Adipocyte (in vitro differentiated cells): ENCODE data around the gene MLLT10.

ENCODE experiments used
- DNase-seq: peaks from one replicate; pipeline ENCODE4 v3.0.0-alpha.2; 2015; ENCODE audit warnings: low read depth
- H3K27me3 ChIP-seq: replicated peaks from 2 replicates; pipeline ENCODE4 v1.7.0; 2013; ENCODE audit warnings: mild to moderate bottlenecking, low read length, moderate library complexity; ENCODE audit not compliant: control insufficient read depth, insufficient read depth
- H3K36me3 ChIP-seq: 2 replicates; pipeline ENCODE4 v1.7.0; 2013; ENCODE audit warnings: low read length, mild to moderate bottlenecking, moderate library complexity; ENCODE audit not compliant: control insufficient read depth, insufficient read depth, severe bottlenecking
- H3K4me1 ChIP-seq: 2 replicates; pipeline ENCODE4 v1.7.0; 2013; ENCODE audit warnings: mild to moderate bottlenecking, low read length, moderate library complexity; ENCODE audit not compliant: control insufficient read depth, insufficient read depth
- H3K4me3 ChIP-seq: 2 replicates; pipeline ENCODE4 v1.7.0; 2013; ENCODE audit warnings: mild to moderate bottlenecking, low read length, moderate library complexity
- H3K9ac ChIP-seq: 2 replicates; pipeline ENCODE4 v1.7.0; 2013; ENCODE audit warnings: mild to moderate bottlenecking, low read length, moderate library complexity
- H3K9me3 ChIP-seq: 2 replicates; pipeline ENCODE4 v1.7.0; 2013; ENCODE audit warnings: mild to moderate bottlenecking, low read length, moderate library complexity; ENCODE audit not compliant: control insufficient read depth

MLLT10 gene

DNA sequence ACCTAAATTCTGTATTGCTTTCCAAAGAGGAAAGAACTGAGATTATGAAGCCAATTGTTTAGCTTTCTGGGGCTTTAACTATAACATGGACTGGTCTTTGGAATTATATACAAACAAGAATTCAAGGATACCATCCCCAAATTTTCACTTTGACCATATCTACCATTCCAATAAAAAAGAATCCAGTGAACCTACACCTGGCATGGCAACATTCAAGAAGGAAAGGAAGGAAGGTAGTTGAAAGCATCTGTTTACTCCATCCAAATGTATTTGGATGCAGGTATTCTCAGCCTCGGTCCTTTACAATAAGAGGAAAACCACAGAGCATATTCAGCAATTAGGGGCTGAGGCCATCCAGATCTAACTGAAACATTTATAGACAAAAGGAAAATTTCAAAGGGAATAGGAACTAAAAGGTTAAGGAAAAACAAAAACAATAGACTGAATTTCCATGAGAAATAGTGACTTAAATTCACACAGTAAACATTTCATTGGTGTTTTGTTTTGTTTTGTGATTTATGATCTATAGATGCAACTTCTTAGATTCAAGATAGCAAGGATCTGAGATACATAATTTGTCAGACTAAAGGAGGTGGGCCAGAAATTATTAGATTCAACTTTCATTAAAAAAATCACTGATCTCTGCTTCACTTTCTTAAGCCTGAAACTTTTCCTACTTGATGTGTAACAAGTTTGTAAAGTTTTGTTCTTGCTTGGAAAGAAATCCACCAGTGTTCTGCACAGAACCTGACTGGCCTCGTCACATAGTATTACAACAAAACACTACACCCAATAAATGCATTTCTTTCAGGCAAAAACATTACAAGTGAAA lies 21.2 kb upstream of the MLLT10 start:
- Histone ChIP-seq H3K9me3 (no peaks in the 10 kb centered on the region), H3K27me3 (no peaks in the 10 kb centered on the region), H3K4me1 (peaks cover 8% of the 10 kb centered on the region), H3K36me3 (no peaks in the 10 kb centered on the region), H3K9ac (no peak overlapping the region), H3K4me3 (no peak overlapping the region)
- DNase-seq, result no peak

DNA sequence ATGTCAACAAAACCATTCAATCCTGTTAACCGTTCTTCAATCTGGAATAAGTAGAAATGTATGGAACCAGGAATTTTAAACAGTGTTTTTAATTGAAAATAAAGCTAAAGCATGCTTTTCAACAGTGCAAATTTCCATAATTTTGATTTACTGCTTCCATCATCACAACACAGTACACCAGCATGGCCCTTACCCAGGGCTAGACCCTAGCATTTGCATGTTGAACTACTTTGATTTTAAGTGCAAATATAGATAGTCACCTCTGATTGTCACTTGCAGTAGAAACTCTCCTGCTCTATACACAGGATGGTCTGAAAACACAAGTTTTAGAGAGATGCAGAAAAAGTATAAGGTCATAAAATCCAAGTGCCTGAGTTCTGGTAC lies 20.6 kb upstream of the MLLT10 start:
- Histone ChIP-seq H3K9me3 (no peaks in the 10 kb centered on the region), H3K4me1 (peaks cover 12% of the 10 kb centered on the region), H3K9ac (no peak overlapping the region), H3K4me3 (no peak overlapping the region), H3K27me3 (no peaks in the 10 kb centered on the region), H3K36me3 (no peaks in the 10 kb centered on the region)
- no peak for DNase-seq

DNA sequence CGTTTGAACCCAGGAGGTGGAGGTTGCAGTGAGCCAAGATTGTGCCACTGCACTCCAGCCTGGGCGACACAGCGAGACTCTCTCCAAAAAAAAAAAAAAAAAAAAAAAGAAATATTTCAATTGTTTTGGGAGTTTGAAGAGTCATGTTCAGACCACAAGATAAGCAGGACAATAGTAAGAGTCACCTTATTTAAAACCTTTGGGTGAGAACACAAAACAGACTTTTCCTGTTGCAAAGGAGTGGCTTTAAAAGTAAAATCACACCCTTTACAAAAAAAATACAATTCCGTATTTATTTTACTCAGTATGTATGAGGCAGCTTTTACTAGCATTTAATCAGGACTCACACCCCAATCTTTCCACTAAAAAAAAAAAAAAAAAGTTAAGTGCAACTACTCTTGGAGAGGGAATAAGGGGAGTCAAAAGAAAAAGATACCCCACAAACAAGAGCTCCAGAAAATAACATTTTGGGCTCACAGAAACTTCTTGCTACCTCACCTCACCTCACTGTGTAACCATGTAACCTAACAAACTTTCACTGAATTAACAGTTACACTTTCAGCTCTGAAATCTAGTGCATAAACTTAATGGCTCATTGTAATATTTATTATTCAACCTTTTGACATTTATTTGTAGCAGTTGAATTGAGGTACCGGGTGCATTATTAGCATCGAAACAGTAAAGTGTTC lies 19.8 kb upstream of the MLLT10 start:
- no peaks in the 10 kb centered on the region for H3K9me3 ChIP-seq
- H3K27me3 ChIP-seq, result no peaks in the 10 kb centered on the region
- no peak overlapping the region for H3K9ac ChIP-seq
- H3K4me3 ChIP-seq, result no peak overlapping the region
- H3K36me3 ChIP-seq, result no peaks in the 10 kb centered on the region
- DNase-seq, result no peak
- peaks cover 18% of the 10 kb centered on the region for H3K4me1 ChIP-seq

DNA sequence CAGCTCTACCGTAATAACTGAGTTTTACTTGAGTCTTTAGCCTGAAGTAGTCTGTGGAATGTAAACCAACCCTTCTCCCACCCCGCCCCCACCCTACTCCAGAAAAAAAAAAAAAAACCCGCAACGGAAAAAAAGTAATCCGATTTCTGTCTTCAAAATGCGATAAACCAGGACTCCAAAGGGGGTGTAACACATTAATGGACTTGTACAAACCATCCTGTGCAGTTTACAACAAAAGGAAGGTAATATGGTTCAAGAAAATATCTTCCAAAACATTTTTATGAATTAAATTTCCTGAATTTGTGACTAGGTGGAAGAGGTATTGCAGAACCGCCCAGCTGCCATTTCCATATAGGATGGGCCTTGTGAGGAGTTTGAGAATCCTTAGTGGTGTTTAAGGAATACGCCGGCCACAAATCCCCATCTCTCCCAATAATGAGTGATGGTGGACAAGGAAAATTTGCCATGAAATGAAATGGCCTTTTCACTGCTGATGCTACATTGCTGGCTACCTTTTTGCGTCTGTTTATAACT lies 19.1 kb upstream of the MLLT10 start:
- no peak overlapping the region for H3K4me3 ChIP-seq
- peaks cover 25% of the 10 kb centered on the region for H3K4me1 ChIP-seq
- no peaks in the 10 kb centered on the region for H3K36me3 ChIP-seq

DNA sequence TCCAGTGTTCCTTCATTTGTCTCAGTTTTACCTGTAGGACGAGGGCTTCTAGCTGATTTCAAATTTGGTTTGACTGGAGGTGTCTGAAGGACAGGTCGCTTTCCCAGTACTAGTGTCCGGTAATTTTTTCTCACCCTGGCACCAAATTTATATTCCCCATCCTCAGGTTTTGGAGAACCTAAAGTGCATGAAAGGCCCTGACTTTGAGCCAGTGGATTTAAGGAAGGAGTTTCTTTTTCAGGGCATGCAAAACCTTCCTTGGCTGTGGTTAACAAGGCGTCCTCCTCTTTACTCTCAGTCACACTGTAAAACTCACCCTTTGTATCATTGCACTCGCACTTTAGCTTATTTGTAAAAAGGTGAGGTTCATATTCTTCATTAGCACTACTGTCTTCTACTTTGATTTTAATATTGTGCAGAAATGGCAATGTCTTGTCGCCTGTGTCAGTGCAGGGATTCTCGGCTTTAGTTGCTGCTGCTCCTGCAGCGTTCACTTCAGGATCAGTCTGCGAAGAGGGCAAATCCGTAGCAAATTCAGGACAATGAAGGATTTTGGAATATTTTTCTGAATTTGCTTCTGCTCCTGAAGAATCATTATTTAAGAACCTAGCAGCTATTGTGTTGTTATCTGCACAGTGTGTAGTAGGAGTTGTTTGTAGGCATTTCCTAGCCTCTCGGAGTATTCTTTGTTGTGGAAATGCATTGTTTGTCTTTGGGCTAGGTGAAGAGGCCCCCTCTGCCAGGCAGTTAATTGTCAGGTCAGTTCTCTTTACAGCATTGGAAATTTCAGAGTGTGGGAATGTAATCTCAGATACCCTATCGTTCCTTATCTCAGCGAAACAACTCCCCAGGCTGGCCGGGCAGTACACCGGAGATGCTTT lies 18.4 kb upstream of the MLLT10 start:
- Histone ChIP-seq H3K27me3 (no peaks in the 10 kb centered on the region), H3K4me3 (peak overlapping the region; percentile 82), H3K4me1 (peaks cover 25% of the 10 kb centered on the region), H3K9ac (peak overlapping the region; percentile 66), H3K36me3 (no peaks in the 10 kb centered on the region), H3K9me3 (no peaks in the 10 kb centered on the region)
- DNase-seq, result no peak

More for the DNA sequence above, 19.1 kb upstream of the MLLT10 start:
- no peaks in the 10 kb centered on the region for H3K9me3 ChIP-seq
- H3K27me3 ChIP-seq, result no peaks in the 10 kb centered on the region
- no peak overlapping the region for H3K9ac ChIP-seq
- DNase-seq, result no peak

DNA sequence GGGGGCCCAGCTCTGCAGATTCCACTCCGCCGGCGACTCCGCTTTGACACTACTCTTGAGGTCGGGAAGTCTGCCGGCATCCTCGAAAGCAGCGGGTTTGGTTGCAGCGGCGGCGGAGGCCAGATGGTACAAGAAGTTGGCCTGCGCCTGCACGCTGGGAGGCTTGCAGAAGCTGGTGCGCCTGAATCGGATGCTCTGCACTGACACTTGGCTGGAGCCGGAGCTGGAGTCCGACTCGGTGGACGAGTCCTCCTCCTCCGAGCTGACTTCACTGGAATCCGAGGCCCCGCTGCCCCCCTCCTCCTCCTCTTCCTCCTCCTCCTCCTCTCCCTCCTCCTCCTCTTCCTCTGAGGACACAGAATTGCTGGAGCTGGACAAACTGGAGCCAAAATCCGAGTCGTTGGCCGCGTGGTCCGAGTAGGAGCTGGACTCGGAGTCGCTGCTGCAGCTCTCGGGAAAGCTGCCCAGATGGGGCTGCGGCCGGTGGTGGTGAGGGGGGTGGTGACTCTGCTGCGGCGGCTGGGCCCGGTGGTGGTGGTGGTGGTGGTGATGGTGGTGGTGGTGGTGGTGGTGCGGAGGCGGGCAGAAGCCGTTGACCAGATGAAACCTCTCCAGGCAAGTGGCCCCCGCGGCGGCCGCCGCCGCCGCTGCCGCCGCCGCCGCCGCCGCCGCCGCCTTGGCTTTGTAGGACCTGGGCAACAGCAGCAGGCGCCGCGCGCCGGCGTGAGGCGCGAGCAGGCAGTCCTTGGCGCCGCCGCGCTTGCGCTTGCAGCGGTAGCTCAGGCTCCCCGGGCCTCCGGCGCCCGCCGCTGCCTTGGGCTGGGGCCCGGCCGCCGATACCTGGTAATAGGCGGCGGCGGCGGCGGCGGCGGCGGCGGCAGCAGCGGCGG lies 17.5 kb upstream of the MLLT10 start:
- Histone ChIP-seq H3K4me1 (peaks cover 25% of the 10 kb centered on the region), H3K4me3 (peak overlapping the region; percentile 82), H3K27me3 (no peaks in the 10 kb centered on the region), H3K36me3 (no peaks in the 10 kb centered on the region), H3K9me3 (no peaks in the 10 kb centered on the region), H3K9ac (peak overlapping the region; percentile 66)
- DNase-seq, result peak; percentile 85

DNA sequence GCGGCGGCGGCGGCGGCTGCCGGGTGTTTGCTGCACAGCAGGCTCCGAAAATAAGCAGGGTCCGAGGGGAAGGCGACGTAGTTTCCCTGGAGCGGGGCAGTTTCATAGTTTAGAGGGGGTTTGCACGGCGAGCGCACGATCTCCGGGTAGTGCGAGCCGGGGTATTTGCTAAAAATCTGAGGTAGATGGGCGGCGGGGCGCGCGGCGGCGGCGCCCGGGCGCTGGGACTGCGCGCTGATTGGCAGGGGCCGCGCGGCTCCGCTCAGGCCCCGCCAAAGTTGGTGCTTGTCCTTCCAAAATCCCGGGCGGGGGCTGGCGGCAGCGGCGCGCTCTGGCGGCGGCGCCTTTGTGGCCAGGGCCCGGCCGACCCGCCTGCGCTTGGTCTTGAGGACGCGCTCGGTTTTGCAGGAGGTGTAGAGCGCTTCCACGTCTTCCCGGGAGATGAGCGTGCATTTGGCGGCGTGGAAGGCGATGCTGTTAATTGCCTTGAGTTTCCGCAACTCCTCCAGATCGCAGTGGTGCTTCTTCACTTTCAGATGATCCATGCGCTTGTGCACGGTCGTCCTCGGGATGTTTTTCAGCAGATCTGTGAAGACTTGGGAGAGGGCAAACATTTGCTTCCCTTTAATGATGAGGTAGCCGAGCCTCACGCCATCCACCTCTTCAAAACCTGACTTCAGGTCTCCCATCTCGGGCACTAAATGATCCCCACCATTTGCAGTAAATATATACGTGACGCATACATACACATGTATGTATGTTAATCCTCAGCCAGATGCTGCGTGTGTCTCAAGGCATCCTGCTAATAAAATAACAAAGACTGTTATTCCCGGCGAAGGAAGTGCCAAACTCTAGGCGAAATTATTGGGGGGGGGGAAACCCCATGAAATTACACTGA lies 16.6 kb upstream of the MLLT10 start:
- H3K27me3 ChIP-seq, result no peaks in the 10 kb centered on the region
- H3K36me3 ChIP-seq, result no peaks in the 10 kb centered on the region
- peaks cover 25% of the 10 kb centered on the region for H3K4me1 ChIP-seq
- peak overlapping the region; percentile 82 for H3K4me3 ChIP-seq
- DNase-seq, result peak; percentile 83
- H3K9ac ChIP-seq, result peak overlapping the region; percentile 85
- H3K9me3 ChIP-seq, result no peaks in the 10 kb centered on the region

DNA sequence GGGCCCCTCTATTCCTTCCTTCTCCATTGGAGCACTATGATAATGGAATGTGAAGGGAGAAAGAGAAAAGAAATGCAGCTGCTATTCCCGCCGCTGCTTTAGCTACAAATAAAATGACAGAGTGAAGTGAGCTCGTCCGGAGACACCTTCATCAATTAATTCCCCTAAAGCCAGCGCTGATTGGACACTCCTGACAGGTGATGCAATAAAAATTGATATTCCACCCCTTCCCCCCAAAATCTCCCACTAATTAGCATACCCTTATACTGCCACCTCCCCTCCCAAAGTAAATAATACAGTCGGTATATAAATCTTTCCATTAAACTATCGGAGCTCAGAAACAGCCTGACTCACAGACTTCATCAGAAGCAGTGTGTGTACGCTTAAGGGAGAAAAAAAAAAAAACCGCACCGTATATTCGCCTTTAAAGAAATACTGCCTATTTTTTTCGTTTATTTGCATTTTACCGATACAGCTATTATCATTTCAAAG lies 15.8 kb upstream of the MLLT10 start:
- Histone ChIP-seq H3K36me3 (no peaks in the 10 kb centered on the region), H3K9ac (peak overlapping the region; percentile 85), H3K9me3 (no peaks in the 10 kb centered on the region), H3K27me3 (no peaks in the 10 kb centered on the region), H3K4me1 (peaks cover 25% of the 10 kb centered on the region), H3K4me3 (peak overlapping the region; percentile 82)
- DNase-seq, result peak; percentile 44

DNA sequence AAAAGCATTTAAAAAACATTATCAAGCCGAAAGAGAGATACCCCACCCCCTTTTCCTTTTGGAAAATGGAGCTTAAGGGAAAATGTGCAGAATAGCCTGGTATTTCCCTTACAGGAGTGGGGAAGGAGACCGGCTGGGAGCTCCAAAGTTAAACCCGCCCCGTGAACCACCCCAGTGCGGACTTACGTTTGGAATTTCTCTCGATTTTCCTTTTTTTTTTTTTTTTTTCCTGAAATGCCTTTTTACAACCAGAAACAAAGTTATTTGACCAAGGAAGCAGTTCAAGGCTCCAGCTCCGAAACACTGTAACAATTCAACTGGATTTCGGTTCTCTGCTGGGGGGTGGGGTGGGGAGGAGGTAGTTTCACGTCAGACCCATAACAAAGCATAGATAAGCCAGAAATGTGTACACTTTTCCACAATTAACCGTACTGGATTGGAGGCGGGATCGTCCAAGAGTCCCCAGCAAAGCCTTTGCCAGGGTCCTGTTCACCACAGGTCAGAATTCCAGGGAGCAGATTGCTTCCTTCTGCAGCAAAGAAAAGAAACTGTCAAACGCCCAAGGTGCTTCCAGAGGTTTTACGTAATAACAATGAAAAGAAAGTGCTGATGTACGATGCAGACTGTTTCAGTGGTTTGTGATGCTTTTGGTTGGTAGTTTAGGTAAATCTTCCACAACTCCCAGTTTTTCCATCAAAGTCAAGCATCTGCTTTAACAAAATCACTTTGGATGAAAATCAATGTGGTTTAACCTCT lies 15.2 kb upstream of the MLLT10 start:
- no peaks in the 10 kb centered on the region for H3K27me3 ChIP-seq
- peaks cover 31% of the 10 kb centered on the region for H3K4me1 ChIP-seq
- peak overlapping the region; percentile 82 for H3K4me3 ChIP-seq
- peak; percentile 40 for DNase-seq
- H3K9me3 ChIP-seq, result no peaks in the 10 kb centered on the region
- no peaks in the 10 kb centered on the region for H3K36me3 ChIP-seq
- H3K9ac ChIP-seq, result peak overlapping the region; percentile 85
